ENCODE data around the gene CEMIP. TPM values are rescaled to one million over a fixed set of nuclear protein-coding genes. Genes with fewer than 3 reads are reported as not detected.

Gene CEMIP
- total and polyA plus RNA-seq, 2 of the 8 experiments (the other 6 are each of a cell fraction or from before 2014, with no cell fraction given) = 0.11 to 0.60 TPM

GRCh38 chr15:80838666-80839065 lies 59.5 kb downstream of the CEMIP start (continued):
- TF ChIP-seq CHD7 (IDR thresholded peaks at IDR 0.05; ENCODE audit: insufficient replicate concordance, low read length) (no peak), TAF7 (optimal IDR thresholded peaks at IDR 0.05; ENCODE audit: borderline replicate concordance, low read depth, low read length) (no peak), SP4 (IDR thresholded peaks at IDR 0.05; ENCODE audit: low read length) (no peak), RNF2 (IDR thresholded peaks at IDR 0.05; ENCODE audit: borderline replicate concordance, low read depth, low read length, missing control alignments, poor library complexity, severe bottlenecking) (no peak), TCF12 (IDR thresholded peaks at IDR 0.05; ENCODE audit: low read depth, low read length) (no peak)
